ENCODE data around the gene RECQL5.

DNA sequence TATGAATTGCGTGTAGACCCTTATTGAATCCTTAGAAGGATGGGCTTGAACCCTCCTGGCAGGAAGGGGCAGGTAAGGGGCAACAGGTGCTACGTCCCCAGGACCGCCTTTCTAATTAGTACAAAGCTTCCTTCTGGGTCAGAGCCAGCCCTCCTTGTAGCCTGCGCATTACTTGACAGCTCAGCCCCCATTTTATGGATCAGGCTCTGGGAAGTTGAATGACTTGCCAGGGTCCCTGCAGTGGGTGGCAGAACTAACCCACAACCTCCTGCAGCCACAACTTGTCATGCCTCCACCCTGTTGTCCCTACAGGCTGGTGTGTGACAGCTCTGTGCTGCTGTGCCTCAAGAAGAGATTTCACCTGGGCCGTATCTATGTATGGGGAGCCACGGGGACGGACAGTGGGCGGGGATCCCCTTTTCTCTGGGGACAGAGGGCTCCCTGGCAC lies 76.6 kb downstream of the RECQL5 start:
- TF ChIP-seq YY1 (IDR thresholded peaks at IDR 0.05; ENCODE audit: insufficient read depth, insufficient read length) (no peak), ZNF274 (IDR thresholded peaks at IDR 0.05; ENCODE audit: low read depth, low read length) (no peak), SUZ12 (IDR thresholded peaks at IDR 0.05; ENCODE audit: extremely low read depth, insufficient read depth, insufficient read length) (no peak)

Data from NT2/D1 (cell line).